ENCODE results near the gene IL1F10. TPM values are rescaled to one million over a fixed set of nuclear protein-coding genes. Genes with fewer than 3 reads are reported as not detected.

The IL1F10 gene
- polyA plus RNA-seq, 1 donor (not counting 4 experiments of a cell fraction or from before 2014, with no cell fraction given) = 0.37 TPM

DNA sequence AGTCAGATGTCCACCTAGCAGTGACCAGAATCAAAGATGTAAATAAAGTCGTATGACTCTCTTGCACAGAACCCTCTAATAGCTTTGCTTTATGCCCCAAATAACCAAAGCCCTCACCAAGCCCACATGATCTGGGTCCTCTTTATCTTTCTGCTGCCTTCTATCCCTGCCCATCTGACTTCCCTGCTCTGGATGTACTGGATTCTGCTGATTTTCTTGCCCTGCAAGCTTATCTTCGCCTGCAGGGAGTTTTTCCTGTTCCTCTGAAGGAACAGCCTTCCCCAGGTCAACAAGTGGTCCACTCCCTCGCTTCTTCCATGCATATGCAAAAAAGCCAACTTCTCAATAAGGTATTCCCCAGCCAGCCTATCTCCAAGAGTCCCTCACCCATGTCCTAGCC, 33.8 kb upstream of the IL1F10 start:
- Histone ChIP-seq H3K4me1 (ENCODE audit: control insufficient read depth, extremely low read depth, insufficient read depth, low read length) (no peaks in the 10 kb centered on the region), H2AFZ (ENCODE audit: control insufficient read depth, low read length) (no peak overlapping the region), H3K36me3 (ENCODE audit: control insufficient read depth in 2 of 2, extremely low read depth in 1 of 2, insufficient read depth in 2 of 2, low read length in 2 of 2) (no peaks in the 10 kb centered on the region), H4K20me1 (ENCODE audit: control insufficient read depth, extremely low read depth, insufficient read depth, low read length) (no peaks in the 10 kb centered on the region), H3K79me2 (ENCODE audit: control insufficient read depth, insufficient read depth, low read length) (no peaks in the 10 kb centered on the region), H3K9me1 (ENCODE audit: control insufficient read depth, extremely low read depth, insufficient read depth, low read length) (no peaks in the 10 kb centered on the region), H3K4me2 (ENCODE audit: control insufficient read depth, extremely low read depth, insufficient read depth, low read depth, low read length) (no peak overlapping the region), H3K27ac (ENCODE audit: control insufficient read depth, insufficient read depth, low read length) (no peak overlapping the region), H3K9me3 (ENCODE audit: control insufficient read depth, low read depth, low read length) (no peaks in the 10 kb centered on the region), H3K27me3 (ENCODE audit: control insufficient read depth, extremely low read depth, insufficient read depth, low read length) (peaks cover 9% of the 10 kb centered on the region), H3K9ac (ENCODE audit: control insufficient read depth, extremely low read depth, insufficient read depth, low read length) (no peak overlapping the region), H3K4me3 (ENCODE audit: control insufficient read depth in 2 of 3, extremely low read depth in 1 of 3, insufficient read depth in 2 of 3, low read depth in 1 of 3, low read length in 3 of 3) (no peak overlapping the region)
- FAIRE-seq (no peak), DNase-seq (ENCODE audit: low read depth, low spot score) (no peak)
- TF ChIP-seq EZH2 (IDR thresholded peaks at IDR 0.05; ENCODE audit: low read length) = no peak
- TF ChIP-seq, protein P1, sequence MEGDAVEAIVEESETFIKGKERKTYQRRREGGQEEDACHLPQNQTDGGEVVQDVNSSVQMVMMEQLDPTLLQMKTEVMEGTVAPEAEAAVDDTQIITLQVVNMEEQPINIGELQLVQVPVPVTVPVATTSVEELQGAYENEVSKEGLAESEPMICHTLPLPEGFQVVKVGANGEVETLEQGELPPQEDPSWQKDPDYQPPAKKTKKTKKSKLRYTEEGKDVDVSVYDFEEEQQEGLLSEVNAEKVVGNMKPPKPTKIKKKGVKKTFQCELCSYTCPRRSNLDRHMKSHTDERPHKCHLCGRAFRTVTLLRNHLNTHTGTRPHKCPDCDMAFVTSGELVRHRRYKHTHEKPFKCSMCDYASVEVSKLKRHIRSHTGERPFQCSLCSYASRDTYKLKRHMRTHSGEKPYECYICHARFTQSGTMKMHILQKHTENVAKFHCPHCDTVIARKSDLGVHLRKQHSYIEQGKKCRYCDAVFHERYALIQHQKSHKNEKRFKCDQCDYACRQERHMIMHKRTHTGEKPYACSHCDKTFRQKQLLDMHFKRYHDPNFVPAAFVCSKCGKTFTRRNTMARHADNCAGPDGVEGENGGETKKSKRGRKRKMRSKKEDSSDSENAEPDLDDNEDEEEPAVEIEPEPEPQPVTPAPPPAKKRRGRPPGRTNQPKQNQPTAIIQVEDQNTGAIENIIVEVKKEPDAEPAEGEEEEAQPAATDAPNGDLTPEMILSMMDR (optimal IDR thresholded peaks at IDR 0.05 in 1 of 3, IDR thresholded peaks at IDR 0.05 in 1 of 3, conservative IDR thresholded peaks at IDR 0.05 in 1 of 3; ENCODE audit: extremely low read depth in 1 of 3, insufficient read depth in 2 of 3, low read length in 3 of 3) = no peak
- dilution Hi-C loops (cut with MboI; ENCODE audit: extremely low pct_ligation_motif_present, low sequenced_read_pairs) = no loop called here

DNA sequence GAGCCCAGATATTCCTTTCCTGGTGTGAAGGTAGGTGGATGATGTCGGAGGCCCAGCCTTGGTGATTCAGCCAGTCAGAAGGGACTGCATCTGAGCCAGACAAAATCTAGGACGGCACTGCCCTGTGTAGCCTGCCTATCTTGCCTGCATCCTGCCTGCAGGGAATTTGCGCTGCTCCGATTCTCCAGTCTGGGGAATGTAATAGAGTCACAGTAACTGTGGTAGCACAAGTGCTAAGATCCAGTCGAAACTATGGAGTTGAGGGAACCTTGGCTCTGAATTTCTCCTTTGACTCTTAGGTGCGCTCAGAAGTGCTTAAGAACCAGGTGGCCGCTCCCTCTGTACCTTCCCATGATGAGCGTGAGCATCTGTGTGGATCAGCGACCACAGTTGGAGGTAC, 31.0 kb upstream of the IL1F10 start:
- TF ChIP-seq, protein P1 (optimal IDR thresholded peaks at IDR 0.05 in 1 of 3, IDR thresholded peaks at IDR 0.05 in 1 of 3, conservative IDR thresholded peaks at IDR 0.05 in 1 of 3; ENCODE audit: extremely low read depth in 1 of 3, insufficient read depth in 2 of 3, low read length in 3 of 3) = no peak
- TF ChIP-seq EZH2 (IDR thresholded peaks at IDR 0.05; ENCODE audit: low read length) = no peak
- no peak for DNase-seq (ENCODE audit: low read depth, low spot score)
- no peak for FAIRE-seq

More for the DNA sequence above, 31.0 kb upstream of the IL1F10 start:
- Histone ChIP-seq H4K20me1 (ENCODE audit: control insufficient read depth, extremely low read depth, insufficient read depth, low read length) (no peaks in the 10 kb centered on the region), H3K79me2 (ENCODE audit: control insufficient read depth, insufficient read depth, low read length) (no peaks in the 10 kb centered on the region), H3K4me1 (ENCODE audit: control insufficient read depth, extremely low read depth, insufficient read depth, low read length) (no peaks in the 10 kb centered on the region), H3K9me3 (ENCODE audit: control insufficient read depth, low read depth, low read length) (no peaks in the 10 kb centered on the region), H3K9ac (ENCODE audit: control insufficient read depth, extremely low read depth, insufficient read depth, low read length) (no peak overlapping the region), H3K27me3 (ENCODE audit: control insufficient read depth, extremely low read depth, insufficient read depth, low read length) (no peaks in the 10 kb centered on the region), H2AFZ (ENCODE audit: control insufficient read depth, low read length) (no peak overlapping the region), H3K9me1 (ENCODE audit: control insufficient read depth, extremely low read depth, insufficient read depth, low read length) (no peaks in the 10 kb centered on the region), H3K4me3 (ENCODE audit: control insufficient read depth in 2 of 3, extremely low read depth in 1 of 3, insufficient read depth in 2 of 3, low read depth in 1 of 3, low read length in 3 of 3) (no peak overlapping the region), H3K4me2 (ENCODE audit: control insufficient read depth, extremely low read depth, insufficient read depth, low read depth, low read length) (no peak overlapping the region), H3K36me3 (ENCODE audit: control insufficient read depth in 2 of 2, extremely low read depth in 1 of 2, insufficient read depth in 2 of 2, low read length in 2 of 2) (no peaks in the 10 kb centered on the region), H3K27ac (ENCODE audit: control insufficient read depth, insufficient read depth, low read length) (no peak overlapping the region)
- dilution Hi-C loops (cut with MboI; ENCODE audit: extremely low pct_ligation_motif_present, low sequenced_read_pairs) = no loop called here

Measured in keratinocyte (primary cell).